ENCODE measurements around the gene NRIP1.
"Not testable (repeated sequence)": the region's sequence is repeated elsewhere in the genome, so short reads cannot be mapped to it uniquely, and the experiment has no call there.

NRIP1 gene

GRCh38 chr21:14968821-14969220, 96.0 kb downstream of the NRIP1 start:
- no peak for DNase-seq

- no peak for DNase-seq
Measured at GRCh38 chr21:14968029-14968428, 96.8 kb downstream of the NRIP1 start.

- DNase-seq: no peak
Measured at GRCh38 chr21:14964621-14965020, 100.2 kb downstream of the NRIP1 start.

DNA sequence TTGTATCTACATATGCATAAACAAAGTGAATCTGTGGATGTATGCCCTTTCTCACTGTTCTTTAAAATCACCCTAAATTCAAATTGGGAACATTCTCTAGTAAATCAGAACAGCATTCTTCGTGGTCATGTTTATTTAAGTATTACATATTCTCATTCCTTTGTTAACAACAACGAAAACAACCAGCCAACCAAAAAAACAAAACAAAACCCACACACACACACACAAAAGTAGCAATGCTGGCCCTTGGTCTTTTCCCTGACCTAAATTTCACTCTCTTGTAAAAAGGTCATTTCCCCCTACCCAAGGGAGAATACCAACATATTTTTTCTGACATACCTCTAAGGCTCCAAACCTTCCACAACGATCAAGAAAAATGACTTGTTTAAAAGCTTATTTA, 102.6 kb downstream of the NRIP1 start:
- DNase-seq: no peak

GRCh38 chr21:14961502-14961901, 103.3 kb downstream of the NRIP1 start:
- DNase-seq: no peak

DNA sequence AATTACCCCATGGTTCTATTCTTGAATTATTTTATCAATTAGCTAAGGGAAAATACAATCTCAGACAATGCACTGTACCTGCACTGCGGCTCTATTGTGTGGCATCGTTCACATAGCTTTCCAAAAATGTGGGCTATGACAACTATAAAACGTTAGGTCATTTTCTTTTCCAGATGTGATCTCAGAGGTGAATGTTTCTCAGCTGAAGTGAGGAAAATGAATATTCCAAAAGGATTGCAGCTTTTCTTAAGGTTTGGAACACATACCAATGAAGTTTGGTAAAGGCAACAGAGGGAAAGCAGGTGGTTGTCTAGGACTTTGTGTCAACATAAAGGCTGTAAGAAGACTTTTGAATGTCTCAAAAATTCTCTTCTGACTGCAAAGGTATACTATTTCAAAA, 105.5 kb downstream of the NRIP1 start:
- DNase-seq: no peak

- no peak for DNase-seq
Measured at GRCh38 chr21:14957836-14958235, 107.0 kb downstream of the NRIP1 start.

- DNase-seq: no peak
Measured at GRCh38 chr21:14956807-14957206, 108.0 kb downstream of the NRIP1 start.

- DNase-seq: no peak
Measured at GRCh38 chr21:14955936-14956520, 108.8 kb downstream of the NRIP1 start.

DNA sequence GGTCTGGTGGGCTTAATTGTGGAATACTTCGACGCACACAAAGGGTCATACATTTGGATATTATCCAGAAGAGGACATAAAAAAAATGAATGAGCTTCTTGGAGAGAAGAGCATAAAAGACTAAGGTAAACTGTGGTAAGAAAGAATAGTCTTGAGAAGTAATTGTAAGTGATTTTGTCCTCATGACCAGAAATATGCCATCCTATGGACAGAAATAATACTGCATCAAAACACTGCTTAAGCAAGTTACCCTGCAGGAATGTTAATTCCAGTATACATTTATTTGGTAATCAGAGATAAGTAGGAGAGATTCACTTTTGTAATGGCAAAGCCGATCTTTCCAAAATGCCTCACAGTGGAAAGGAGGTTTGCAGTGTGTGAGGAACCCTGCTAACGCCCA, 111.9 kb downstream of the NRIP1 start:
- no peak for DNase-seq

GRCh38 chr21:14949603-14950002, 115.2 kb downstream of the NRIP1 start:
- DNase-seq: no peak

GRCh38 chr21:14947613-14948160, 117.1 kb downstream of the NRIP1 start:
- no peak for DNase-seq

DNA sequence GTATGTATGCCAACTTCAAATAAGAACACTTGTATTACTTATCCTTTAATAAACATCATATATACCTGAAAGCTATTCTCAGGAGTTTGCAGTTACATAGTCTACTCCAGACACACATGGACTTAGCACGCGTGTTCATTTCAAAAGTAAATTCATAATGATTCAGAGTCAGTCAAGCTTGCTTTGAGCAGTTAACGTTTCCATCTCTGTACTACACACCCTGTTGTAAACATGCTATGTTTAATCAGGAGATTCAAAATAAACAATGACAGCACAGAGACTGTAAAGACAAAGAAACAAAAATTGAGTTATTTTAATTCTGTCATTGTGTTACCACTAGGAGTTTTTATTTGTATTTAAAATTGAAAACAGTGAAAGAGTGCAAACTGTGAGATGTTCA, 119.6 kb downstream of the NRIP1 start:
- DNase-seq: no peak

DNA sequence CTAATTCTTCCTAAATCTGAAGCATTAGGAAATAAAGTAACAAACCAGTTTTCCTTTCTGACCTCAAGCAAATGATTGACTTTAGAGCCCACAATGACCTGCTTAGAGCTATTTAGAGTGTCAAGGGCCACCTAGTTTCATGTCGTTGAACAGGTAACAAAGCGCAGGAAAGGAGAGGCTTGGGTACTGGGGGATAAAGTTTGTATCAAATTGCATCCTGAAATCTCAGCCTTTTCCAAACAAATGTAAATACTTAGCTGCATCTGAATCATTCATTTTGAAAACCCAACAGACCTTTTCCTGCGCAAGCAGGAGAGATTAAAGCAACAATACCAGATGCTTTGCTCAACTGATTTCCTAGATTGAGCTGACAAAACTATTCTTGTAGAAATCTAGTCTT, 121.2 kb downstream of the NRIP1 start:
- no peak for DNase-seq

DNA sequence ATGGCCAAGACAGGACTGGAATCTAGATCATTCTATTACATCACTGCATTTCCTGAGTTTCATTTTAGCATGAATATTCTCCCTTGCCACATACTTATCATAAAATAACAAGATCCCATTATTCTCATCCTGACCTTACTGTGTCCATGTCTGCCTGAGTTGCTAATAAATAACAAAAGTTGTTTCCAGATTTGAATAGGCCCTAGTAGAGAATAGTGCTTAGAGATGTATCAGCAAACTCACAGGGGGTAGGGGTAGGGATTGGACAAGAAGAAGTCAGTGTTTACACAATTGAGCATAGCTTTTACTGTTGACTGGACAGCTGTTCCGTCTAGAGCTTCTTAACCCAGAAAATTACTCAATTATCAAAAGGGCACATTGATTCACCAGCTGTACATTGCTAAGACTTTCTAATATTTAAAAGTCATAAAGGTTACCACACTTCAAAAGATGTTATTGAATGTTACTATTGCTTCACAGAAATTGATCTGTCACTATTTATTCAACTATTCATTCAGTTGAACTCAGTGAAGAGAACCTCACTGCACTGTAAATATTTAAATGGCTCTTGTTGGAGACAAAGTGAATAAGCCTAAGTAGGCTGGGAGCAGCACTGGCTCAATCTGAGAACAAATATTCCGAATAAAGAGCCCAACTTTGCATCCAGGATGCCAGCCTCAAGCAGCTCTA, 121.9 kb downstream of the NRIP1 start:
- DNase-seq: no peak

DNA sequence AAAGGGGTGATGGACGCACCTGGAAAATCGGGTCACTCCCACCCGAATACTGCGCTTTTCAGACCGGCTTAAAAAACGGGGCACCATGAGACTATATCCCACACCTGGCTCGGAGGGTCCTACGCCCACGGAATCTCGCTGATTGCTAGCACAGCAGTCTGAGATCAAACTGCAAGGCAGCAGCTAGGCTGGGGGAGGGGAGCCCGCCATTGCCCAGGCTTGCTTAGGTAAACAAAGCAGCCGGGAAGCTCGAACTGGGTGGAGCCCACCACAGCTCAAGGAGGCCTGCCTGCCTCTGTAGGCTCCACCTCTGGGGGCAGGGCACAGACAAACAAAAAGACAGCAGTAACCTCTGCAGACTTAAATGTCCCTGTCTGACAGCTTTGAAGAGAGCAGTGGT, 137.5 kb downstream of the NRIP1 start:
- not testable (repeated sequence) for DNase-seq

DNA sequence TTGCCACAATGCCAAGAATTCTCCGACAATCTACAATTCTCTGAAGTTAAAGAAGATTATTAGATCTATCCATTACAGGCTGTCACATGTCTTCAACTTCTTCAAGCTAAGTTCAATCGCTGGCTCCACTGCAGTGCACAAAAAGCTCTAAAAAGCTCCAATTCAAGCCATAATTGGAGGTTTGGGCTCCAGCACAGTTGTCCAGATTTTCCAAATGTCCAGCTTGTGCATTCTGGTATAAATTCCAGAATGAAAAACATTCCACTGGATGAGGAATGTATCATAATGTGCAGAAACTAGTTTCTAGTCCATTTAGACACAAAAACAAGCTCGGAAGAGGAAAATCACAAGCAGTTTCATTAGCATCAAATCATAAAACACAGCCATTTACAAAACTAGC, 138.6 kb downstream of the NRIP1 start:
- no peak for DNase-seq

DNA sequence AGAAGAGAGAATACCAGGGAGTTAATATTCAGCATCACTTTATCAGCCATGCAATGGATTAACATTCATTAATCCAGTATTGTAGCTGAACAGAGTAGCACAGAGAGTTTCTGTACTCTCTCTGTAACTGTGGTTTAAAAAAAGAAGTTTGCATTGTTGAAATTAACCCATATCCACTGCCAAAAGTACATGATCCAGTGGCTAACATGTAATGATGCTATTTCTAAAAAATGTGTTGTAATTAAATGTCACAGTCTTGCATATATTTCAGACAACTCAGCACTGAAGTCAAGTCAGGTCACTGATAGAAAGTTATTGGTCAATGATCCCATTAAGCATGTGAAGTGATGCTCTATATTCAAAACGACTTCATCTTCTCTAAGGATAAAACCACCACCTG, 141.3 kb downstream of the NRIP1 start:
- DNase-seq: no peak

GRCh38 chr21:14922980-14923379, 141.8 kb downstream of the NRIP1 start:
- no peak for DNase-seq

DNA sequence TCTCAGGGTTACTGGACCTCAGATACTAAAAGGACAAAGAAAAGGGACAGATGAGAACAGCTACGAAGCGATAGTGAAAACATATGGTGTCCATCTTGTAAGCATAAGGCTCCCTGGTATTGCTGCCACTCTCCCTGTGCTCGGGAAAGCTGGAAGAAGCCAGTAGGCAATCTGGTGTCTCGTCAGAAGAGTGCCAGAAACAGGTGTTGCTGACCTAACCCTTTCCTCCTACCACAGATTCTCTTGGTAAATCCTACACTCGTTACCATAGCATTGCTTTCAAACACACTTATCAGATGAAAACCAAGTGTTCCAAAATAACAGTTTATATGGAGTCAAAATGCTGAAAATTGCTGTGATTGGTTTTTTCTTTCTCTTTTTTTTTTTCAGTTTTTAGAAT, 146.3 kb downstream of the NRIP1 start:
- peak; percentile 99 for DNase-seq

GRCh38 chr21:14917762-14918161, 147.0 kb downstream of the NRIP1 start:
- no peak for DNase-seq

DNA sequence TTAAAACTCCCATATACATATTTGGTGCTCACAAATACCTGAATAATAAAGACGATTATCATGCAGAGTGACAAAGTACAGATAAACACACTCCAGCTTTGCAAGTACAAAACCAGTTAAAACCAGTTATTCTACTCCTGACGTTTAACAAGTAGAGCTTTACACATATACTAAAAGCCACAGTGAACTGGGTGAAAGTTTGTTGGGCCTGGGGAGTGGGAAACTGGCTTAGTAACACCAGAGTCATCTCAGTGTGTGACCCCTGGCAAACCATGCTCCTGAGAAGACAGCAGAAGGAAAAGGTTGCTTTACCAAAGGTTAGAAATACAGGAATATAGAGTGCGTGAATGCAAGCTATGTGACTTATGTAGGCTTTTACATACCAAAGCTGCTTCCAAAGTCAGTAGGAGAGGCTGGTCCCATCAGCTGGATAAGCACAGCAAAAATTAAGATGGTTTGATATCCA, 148.1 kb downstream of the NRIP1 start:
- DNase-seq: no peak

DNA sequence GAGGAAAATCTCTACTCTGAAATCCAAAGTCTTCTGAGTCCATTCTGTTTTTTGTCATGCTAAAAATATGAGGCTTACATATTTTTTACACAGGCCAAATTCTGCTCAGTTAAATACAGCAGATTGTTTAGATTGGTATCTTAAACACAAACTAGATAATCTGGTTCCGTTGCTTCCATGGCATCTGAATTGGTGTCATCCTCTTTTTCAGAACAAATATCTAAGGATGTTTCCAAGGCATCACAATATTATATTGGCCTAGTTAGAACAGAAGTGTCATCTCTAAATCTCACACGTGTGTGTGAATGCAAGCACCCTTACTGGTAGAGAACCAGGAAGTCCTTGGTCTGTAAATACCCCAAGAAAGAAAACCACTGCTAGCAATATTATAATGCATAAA, 151.2 kb downstream of the NRIP1 start:
- DNase-seq: no peak

GRCh38 chr21:14911351-14911750, 153.4 kb downstream of the NRIP1 start:
- DNase-seq: no peak
